HEK293T (cell line): Measurements from ENCODE around the gene BCAP31.

Experiments
- HDGF ChIP-seq: fragments of 450-650 bp; IDR thresholded peaks from 2 replicates; pipeline ENCODE4 v1.6.1; 2017; ENCODE audit warnings: antibody characterized with exemption, borderline replicate concordance
- NFRKB ChIP-seq: fragments of 450-650 bp; IDR thresholded peaks from 2 replicates; pipeline ENCODE4 v1.6.1; 2016; ENCODE audit warnings: mild to moderate bottlenecking, moderate library complexity

DNA sequence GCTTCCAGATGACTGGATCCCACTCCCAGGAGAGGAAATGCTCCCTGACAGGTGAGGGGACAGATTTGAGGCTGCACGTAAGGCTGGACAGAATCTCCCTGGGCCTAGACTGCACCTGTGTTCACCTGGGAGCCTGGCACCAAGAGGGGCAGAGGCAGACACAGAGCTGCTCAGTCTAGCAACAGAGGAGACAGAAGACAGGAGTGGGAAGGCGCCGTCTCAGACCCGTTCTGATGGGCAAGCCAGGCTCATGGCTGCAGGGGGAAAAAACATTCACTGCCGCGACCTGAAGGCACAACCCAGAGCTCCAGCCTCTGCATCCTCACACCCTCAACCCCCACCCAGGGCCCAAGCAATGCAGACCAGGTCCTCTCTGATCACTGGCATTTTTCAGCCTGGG lies 16.8 kb downstream of the BCAP31 start:
- TF ChIP-seq HDGF: no peak
- TF ChIP-seq NFRKB: no peak
